ENCODE measurements around the gene MLF2. TPM values are rescaled to one million over a fixed set of nuclear protein-coding genes. Genes with fewer than 3 reads are reported as not detected.
A peak's percentile ranks its signal among the peaks of the same experiment; 100 is the strongest.
"Not testable (repeated sequence)": the region's sequence is repeated elsewhere in the genome, so short reads cannot be mapped to it uniquely, and the experiment has no call there.

Gene MLF2
- total RNA-seq, 1 experiment from 2014 or later = 244 TPM

DNA sequence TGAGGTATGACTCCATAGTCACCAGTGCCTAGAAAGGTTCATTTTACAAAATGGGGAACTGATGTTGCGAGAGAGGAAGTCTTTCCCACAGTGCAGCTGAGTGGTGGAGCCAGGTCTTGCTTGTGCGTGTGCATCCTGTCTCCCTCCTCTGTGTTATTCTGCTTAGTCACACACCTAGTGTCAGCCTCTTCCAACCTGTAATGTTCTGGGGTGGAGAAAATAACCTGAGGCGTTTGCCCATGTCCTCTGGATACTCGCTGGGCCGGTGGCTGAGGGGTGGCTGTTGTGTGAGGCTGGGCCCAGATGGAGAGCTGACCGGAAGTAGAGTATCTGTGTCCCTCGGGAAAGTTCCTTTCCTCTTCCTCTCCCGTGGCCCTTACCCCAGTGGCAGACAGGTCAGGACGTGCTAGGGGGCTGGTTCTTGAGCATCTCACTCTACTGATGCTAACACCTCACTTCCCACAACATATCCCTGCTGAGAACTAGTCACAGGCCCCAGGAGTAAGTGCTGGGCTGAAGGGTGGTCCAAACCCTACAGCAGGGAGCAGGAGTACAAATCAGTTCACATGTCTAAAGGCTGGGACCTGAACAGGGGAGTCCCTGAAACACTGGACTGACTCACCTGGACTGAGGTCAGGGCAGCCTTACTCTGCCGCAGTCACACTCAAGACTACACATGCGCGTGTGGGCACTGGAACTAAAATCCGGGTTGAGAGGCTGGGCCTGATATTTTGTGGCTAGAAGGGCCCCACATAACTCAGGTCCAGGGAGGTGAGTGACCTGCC lies 7.0 kb downstream of the MLF2 start:
- H2BK15ac ChIP-seq (ENCODE audit: low read depth, low read length) = no peak overlapping the region
- no peak overlapping the region for H3K27ac ChIP-seq (ENCODE audit: insufficient read length, low read depth, low read length)
- H3K9ac ChIP-seq (ENCODE audit: extremely low read depth, insufficient read length, low read length) = no peak overlapping the region
- no peak overlapping the region for H3K4ac ChIP-seq (ENCODE audit: low read depth, low read length)
- TF ChIP-seq, protein P1, sequence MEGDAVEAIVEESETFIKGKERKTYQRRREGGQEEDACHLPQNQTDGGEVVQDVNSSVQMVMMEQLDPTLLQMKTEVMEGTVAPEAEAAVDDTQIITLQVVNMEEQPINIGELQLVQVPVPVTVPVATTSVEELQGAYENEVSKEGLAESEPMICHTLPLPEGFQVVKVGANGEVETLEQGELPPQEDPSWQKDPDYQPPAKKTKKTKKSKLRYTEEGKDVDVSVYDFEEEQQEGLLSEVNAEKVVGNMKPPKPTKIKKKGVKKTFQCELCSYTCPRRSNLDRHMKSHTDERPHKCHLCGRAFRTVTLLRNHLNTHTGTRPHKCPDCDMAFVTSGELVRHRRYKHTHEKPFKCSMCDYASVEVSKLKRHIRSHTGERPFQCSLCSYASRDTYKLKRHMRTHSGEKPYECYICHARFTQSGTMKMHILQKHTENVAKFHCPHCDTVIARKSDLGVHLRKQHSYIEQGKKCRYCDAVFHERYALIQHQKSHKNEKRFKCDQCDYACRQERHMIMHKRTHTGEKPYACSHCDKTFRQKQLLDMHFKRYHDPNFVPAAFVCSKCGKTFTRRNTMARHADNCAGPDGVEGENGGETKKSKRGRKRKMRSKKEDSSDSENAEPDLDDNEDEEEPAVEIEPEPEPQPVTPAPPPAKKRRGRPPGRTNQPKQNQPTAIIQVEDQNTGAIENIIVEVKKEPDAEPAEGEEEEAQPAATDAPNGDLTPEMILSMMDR (conservative IDR thresholded peaks at IDR 0.05) = no peak
- H3K79me1 ChIP-seq (ENCODE audit: insufficient read depth, low read depth, low read length, poor library complexity, severe bottlenecking) = no peaks in the 10 kb centered on the region
- no peak overlapping the region for H3K18ac ChIP-seq (ENCODE audit: insufficient read length, low read depth, low read length)
- no peak overlapping the region for H3K14ac ChIP-seq (ENCODE audit: insufficient read depth, low read length)
- no peak overlapping the region for H2BK120ac ChIP-seq (ENCODE audit: low read depth, low read length, poor library complexity, severe bottlenecking)
- no peak overlapping the region for H4K5ac ChIP-seq (ENCODE audit: insufficient read length, low read depth, low read length)
- H2BK12ac ChIP-seq (ENCODE audit: insufficient read length, low read depth, low read length) = no peak overlapping the region
- H3T11ph ChIP-seq (ENCODE audit: low read length) = no peak overlapping the region
- no peak overlapping the region for H2AFZ ChIP-seq (ENCODE audit: low read length)
- Mint-ChIP-seq H3K9me3 (no peaks in the 10 kb centered on the region), H3K27me3 (ENCODE audit: low read depth) (no peaks in the 10 kb centered on the region), H3K4me1 (peaks cover 0 to 7% of the 10 kb centered on the region in 2 experiments; a peak in 3 of 4 replicates), H3K36me3 (ENCODE audit: insufficient read depth in 1 of 3, low read depth in 3 of 3) (peaks cover 34 to 56% (median 53%) of the 10 kb centered on the region in 3 experiments; a peak in 6 of 7 replicates), H3K4me3 (no peak overlapping the region), H3K27ac (peak overlapping the region in 2 of 3 experiments; percentile 85; a peak in 3 of 7 replicates)
- H3K27me3 ChIP-seq (ENCODE audit: insufficient read depth, low read length) = no peaks in the 10 kb centered on the region
- H3K23me2 ChIP-seq (ENCODE audit: insufficient read length, low read depth, low read length, poor library complexity, severe bottlenecking) = no peaks in the 10 kb centered on the region
- H2BK5ac ChIP-seq (ENCODE audit: insufficient read length, low read length) = no peak overlapping the region
- no peaks in the 10 kb centered on the region for H3K4me1 ChIP-seq (ENCODE audit: insufficient read depth, low read length)
- H2AK5ac ChIP-seq (ENCODE audit: insufficient read length, low read length) = no peak overlapping the region
- no peak overlapping the region for H4K8ac ChIP-seq (replicated peaks; ENCODE audit: insufficient read length, low read depth, low read length)
- no peaks in the 10 kb centered on the region for H4K20me1 ChIP-seq (ENCODE audit: control insufficient read depth, insufficient read depth, insufficient read length)
- H4K91ac ChIP-seq (ENCODE audit: insufficient read length, low read depth, low read length) = no peak overlapping the region
- no CpG with 5 or more reads among the region's 13 CpGs for WGBS (ENCODE audit: extremely low coverage, insufficient read length, low lambda C conversion rate)
- no peak overlapping the region for H3K4me2 ChIP-seq (ENCODE audit: insufficient read depth, insufficient read length, low read length)
- no peak overlapping the region for H3K56ac ChIP-seq (ENCODE audit: insufficient read length, low read depth, low read length)
- H3K79me2 ChIP-seq (ENCODE audit: insufficient read depth, low read length) = no peaks in the 10 kb centered on the region; the same call in 1 of the 2 replicates
- no peaks in the 10 kb centered on the region for H3K9me3 ChIP-seq (ENCODE audit: control insufficient read depth, low read depth, low read length)
- DNase-seq = no peak
- no peak overlapping the region for H2BK20ac ChIP-seq (ENCODE audit: low read depth, low read length, poor library complexity, severe bottlenecking)
- no peak overlapping the region for H3K23ac ChIP-seq (ENCODE audit: insufficient read length, low read depth, low read length)

DNA sequence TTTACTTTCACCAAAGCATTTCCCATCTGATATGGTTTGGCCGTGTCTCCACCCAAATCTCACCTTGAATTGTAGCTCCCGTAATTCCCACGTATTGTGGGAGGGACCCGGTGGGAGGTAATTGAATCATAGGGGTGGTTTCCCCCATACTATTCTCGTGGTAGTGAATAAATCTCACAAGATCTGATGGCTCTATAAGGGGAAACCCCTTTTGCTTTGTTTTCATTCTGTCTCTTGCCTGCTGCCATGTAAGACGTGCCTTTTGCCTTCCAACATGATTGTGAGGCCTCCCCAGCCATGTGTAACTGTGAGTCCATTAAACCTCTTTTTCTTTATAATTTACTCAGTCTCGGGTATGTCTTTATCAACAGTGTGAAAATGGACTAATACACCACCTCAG lies 9.6 kb downstream of the MLF2 start:
- not testable (repeated sequence) for H4K20me1 ChIP-seq (ENCODE audit: control insufficient read depth, insufficient read depth, insufficient read length); H3K4me3 Mint-ChIP-seq; H3K56ac ChIP-seq (ENCODE audit: insufficient read length, low read depth, low read length); H3T11ph ChIP-seq (ENCODE audit: low read length); H2AFZ ChIP-seq (ENCODE audit: low read length); H2AK5ac ChIP-seq (ENCODE audit: insufficient read length, low read length); H2BK20ac ChIP-seq (ENCODE audit: low read depth, low read length, poor library complexity, severe bottlenecking); H3K4me1 Mint-ChIP-seq; H4K5ac ChIP-seq (ENCODE audit: insufficient read length, low read depth, low read length); H3K14ac ChIP-seq (ENCODE audit: insufficient read depth, low read length); H3K27me3 Mint-ChIP-seq (ENCODE audit: low read depth); H2BK12ac ChIP-seq (ENCODE audit: insufficient read length, low read depth, low read length); H4K8ac ChIP-seq (replicated peaks; ENCODE audit: insufficient read length, low read depth, low read length); H2BK120ac ChIP-seq (ENCODE audit: low read depth, low read length, poor library complexity, severe bottlenecking); H3K23ac ChIP-seq (ENCODE audit: insufficient read length, low read depth, low read length); H3K9ac ChIP-seq (ENCODE audit: extremely low read depth, insufficient read length, low read length); H2BK15ac ChIP-seq (ENCODE audit: low read depth, low read length); H3K27ac ChIP-seq (ENCODE audit: insufficient read length, low read depth, low read length); DNase-seq; H3K27me3 ChIP-seq (ENCODE audit: insufficient read depth, low read length); H3K4ac ChIP-seq (ENCODE audit: low read depth, low read length); H4K91ac ChIP-seq (ENCODE audit: insufficient read length, low read depth, low read length); H3K9me3 Mint-ChIP-seq; H2BK5ac ChIP-seq (ENCODE audit: insufficient read length, low read length); H3K79me2 ChIP-seq (ENCODE audit: insufficient read depth, low read length); H3K4me2 ChIP-seq (ENCODE audit: insufficient read depth, insufficient read length, low read length); H3K79me1 ChIP-seq (ENCODE audit: insufficient read depth, low read depth, low read length, poor library complexity, severe bottlenecking); H3K9me3 ChIP-seq (ENCODE audit: control insufficient read depth, low read depth, low read length); H3K4me1 ChIP-seq (ENCODE audit: insufficient read depth, low read length); H3K18ac ChIP-seq (ENCODE audit: insufficient read length, low read depth, low read length); H3K23me2 ChIP-seq (ENCODE audit: insufficient read length, low read depth, low read length, poor library complexity, severe bottlenecking)
- no CpG with 5 or more reads among the region's 7 CpGs for WGBS (ENCODE audit: extremely low coverage, insufficient read length, low lambda C conversion rate)
- Mint-ChIP-seq H3K36me3 (ENCODE audit: insufficient read depth in 1 of 3, low read depth in 3 of 3) (peaks cover 14 to 30% (median 29%) of the 10 kb centered on the region in 3 experiments; a peak in 6 of 7 replicates), H3K27ac (peak overlapping the region in 1 of 3 experiments; percentile 15; a peak in 1 of 7 replicates)

Data from H9 (cell line).